ENCODE data around the gene HNRNPR.

DNA sequence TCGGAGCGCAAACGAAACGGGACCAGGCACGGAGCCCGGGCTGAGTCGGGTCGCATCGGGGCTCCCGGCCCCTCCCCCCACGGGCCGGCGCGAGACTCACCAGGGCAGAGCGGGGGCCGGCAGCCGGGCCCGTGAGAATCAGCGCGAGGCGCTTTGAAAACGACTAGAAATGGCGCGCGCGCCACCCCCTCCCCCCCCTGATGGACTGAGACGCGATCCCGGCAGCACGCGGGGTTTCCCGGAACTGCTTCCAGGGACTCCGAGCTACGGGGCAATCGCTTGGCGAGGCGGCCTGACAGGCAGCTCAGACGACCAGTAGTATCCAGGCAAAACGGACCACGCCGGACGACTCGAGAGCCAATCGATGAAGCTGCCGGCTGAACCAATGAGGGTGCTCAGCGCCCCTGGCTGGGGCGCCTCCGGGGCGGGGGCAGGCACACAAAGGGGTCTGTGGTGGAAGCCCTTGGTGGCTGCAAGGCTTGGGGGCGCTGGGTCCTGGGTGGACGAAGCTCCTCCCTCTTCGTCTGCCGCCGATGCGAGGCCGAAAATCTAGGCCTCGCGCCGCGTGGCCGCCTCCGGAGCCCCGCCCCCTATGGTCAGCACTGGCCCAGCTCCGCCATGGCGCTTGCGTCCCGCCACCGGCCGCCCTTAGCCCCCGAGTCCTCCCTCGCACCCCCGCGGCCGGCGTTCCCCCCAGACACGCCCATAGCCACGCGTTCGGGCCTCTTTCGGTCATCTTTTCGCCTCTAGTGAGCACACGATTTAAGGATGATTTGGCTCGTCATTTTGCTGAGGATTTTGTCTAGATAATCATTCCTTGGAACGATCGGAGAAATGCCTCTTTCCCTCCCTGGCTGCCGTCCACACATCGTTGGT lies at the start of gene HNRNPR:
- TF ChIP-seq, protein P1, sequence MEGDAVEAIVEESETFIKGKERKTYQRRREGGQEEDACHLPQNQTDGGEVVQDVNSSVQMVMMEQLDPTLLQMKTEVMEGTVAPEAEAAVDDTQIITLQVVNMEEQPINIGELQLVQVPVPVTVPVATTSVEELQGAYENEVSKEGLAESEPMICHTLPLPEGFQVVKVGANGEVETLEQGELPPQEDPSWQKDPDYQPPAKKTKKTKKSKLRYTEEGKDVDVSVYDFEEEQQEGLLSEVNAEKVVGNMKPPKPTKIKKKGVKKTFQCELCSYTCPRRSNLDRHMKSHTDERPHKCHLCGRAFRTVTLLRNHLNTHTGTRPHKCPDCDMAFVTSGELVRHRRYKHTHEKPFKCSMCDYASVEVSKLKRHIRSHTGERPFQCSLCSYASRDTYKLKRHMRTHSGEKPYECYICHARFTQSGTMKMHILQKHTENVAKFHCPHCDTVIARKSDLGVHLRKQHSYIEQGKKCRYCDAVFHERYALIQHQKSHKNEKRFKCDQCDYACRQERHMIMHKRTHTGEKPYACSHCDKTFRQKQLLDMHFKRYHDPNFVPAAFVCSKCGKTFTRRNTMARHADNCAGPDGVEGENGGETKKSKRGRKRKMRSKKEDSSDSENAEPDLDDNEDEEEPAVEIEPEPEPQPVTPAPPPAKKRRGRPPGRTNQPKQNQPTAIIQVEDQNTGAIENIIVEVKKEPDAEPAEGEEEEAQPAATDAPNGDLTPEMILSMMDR (conservative IDR thresholded peaks at IDR 0.05; ENCODE audit: low read depth, low read length) = no peak
- TF ChIP-seq EZH2 (IDR thresholded peaks at IDR 0.05; ENCODE audit: low read length, unreplicated experiment) = no peak

Data from PC-3 (cell line).